Activated CD8-positive, alpha-beta T cell treated with anti-CD3 and anti-CD28 coated beads for 36 hours (primary cell): ENCODE data around the gene PRKD1. TPM values are rescaled to one million over a fixed set of nuclear protein-coding genes. Genes with fewer than 3 reads are reported as not detected.

Source experiments
- ATAC-seq: fragments of 200-7000 bp; cut with Tn5 transposase; one replicate; pipeline ENCODE4 v1.10.0; 2021; ENCODE audit warnings: mild to moderate bottlenecking, moderate library complexity
- CTCF ChIA-PET: fragments of 350-600 bp; sonication (Branson Sonifier 250); formaldehyde crosslinking; loops from one replicate; lab custom pipeline; 2021; ENCODE audit warnings: antibody characterized with exemption; lab: Charles Lee
- POLR2A ChIA-PET: fragments of 350-600 bp; sonication (Branson Sonifier 250); formaldehyde crosslinking; loops from one replicate; lab custom pipeline; 2021; ENCODE audit warnings: antibody characterized with exemption; lab: Charles Lee
- DNase-seq: peaks from one replicate; pipeline ENCODE4 v3.0.0-alpha.2; 2020
- H3K27ac Mint-ChIP-seq: one replicate; pipeline ENCODE4 v1.8.0; 2021; ENCODE audit warnings: mild to moderate bottlenecking, mixed read lengths
- H3K27me3 Mint-ChIP-seq: one replicate; pipeline ENCODE4 v1.8.0; 2021; ENCODE audit warnings: mixed read lengths
- H3K36me3 Mint-ChIP-seq: one replicate; pipeline ENCODE4 v1.8.0; 2021; ENCODE audit warnings: low read depth, mixed read lengths
- H3K4me1 Mint-ChIP-seq: one replicate; pipeline ENCODE4 v1.8.0; 2021; ENCODE audit warnings: low read depth, mixed read lengths
- H3K4me3 Mint-ChIP-seq: one replicate; pipeline ENCODE4 v1.8.0; 2021; ENCODE audit warnings: mild to moderate bottlenecking, moderate library complexity, mixed read lengths
- H3K9me3 Mint-ChIP-seq: one replicate; pipeline ENCODE4 v1.8.0; 2021; ENCODE audit warnings: mixed read lengths
- CTCF ChIP-seq: fragments of 200-600 bp; IDR thresholded peaks from one replicate; pipeline ENCODE4 v1.8.0; 2022; ENCODE audit warnings: antibody characterized with exemption, mild to moderate bottlenecking
- intact Hi-C: fragments of 100-400 bp; cut with micrococcal nuclease; formaldehyde crosslinking; loops from one replicate; pipeline ENCODE4 v1.10.0; 2022
- total RNA-seq, 2 experiments: library from RNA; stranded (reverse); gene quantifications; one replicate each; pipeline ENCODE4 v1.2.3, GENCODE V29; 2021

Gene PRKD1
- total RNA-seq, 2 experiments from 2014 or later: not detected

- DNase-seq: no peak
- intact Hi-C loops: no loop called here
These were observed 184.1 kb downstream of the PRKD1 start for GRCh38 chr14:29743531-29743930.

GRCh38 chr14:29741909-29742401 is 185.7 kb downstream of the PRKD1 start:
- ATAC-seq (no peak), DNase-seq (no peak)
- Mint-ChIP-seq H3K9me3 (peaks cover 13% of the 10 kb centered on the region), H3K36me3 (no peaks in the 10 kb centered on the region), H3K27me3 (no peaks in the 10 kb centered on the region), H3K4me1 (no peaks in the 10 kb centered on the region), H3K4me3 (no peak overlapping the region), H3K27ac (no peak overlapping the region)
- CTCF ChIA-PET: no interaction called here
- POLR2A ChIA-PET: no interaction called here
- intact Hi-C loops: no loop called here
- TF ChIP-seq CTCF: no peak

More at GRCh38 chr14:29743531-29743930, 184.1 kb downstream of the PRKD1 start:
- Mint-ChIP-seq H3K4me1 (no peaks in the 10 kb centered on the region), H3K36me3 (no peaks in the 10 kb centered on the region), H3K4me3 (no peak overlapping the region), H3K27me3 (no peaks in the 10 kb centered on the region), H3K27ac (no peak overlapping the region), H3K9me3 (peaks cover 8% of the 10 kb centered on the region)
- POLR2A ChIA-PET: no interaction called here
- no peak for ATAC-seq
- CTCF ChIA-PET: no interaction called here
- TF ChIP-seq CTCF: no peak

GRCh38 chr14:29740491-29740890 is 187.2 kb downstream of the PRKD1 start:
- intact Hi-C loops: no loop called here
- no peak overlapping the region for H3K27ac Mint-ChIP-seq
- no peak for DNase-seq
- H3K36me3 Mint-ChIP-seq: no peaks in the 10 kb centered on the region
- H3K9me3 Mint-ChIP-seq: peaks cover 13% of the 10 kb centered on the region
- TF ChIP-seq CTCF: no peak
- ATAC-seq: no peak
- ChIA-PET POLR2A (no interaction called here), CTCF (no interaction called here)
- H3K27me3 Mint-ChIP-seq: no peaks in the 10 kb centered on the region
- H3K4me3 Mint-ChIP-seq: no peak overlapping the region
- H3K4me1 Mint-ChIP-seq: no peaks in the 10 kb centered on the region

GRCh38 chr14:29738950-29739349 is 188.7 kb downstream of the PRKD1 start:
- intact Hi-C loops: no loop called here
- ChIA-PET POLR2A (no interaction called here), CTCF (no interaction called here)
- Mint-ChIP-seq H3K9me3 (peaks cover 6% of the 10 kb centered on the region), H3K27ac (no peak overlapping the region), H3K36me3 (no peaks in the 10 kb centered on the region), H3K4me3 (no peak overlapping the region), H3K4me1 (no peaks in the 10 kb centered on the region), H3K27me3 (no peaks in the 10 kb centered on the region)
- no peak for ATAC-seq
- DNase-seq: no peak
- no peak for TF ChIP-seq CTCF

- no peak for TF ChIP-seq CTCF
- ATAC-seq (no peak), DNase-seq (no peak)
- peaks cover 5% of the 10 kb centered on the region for H3K9me3 Mint-ChIP-seq
- intact Hi-C loops: no loop called here
- H3K36me3 Mint-ChIP-seq: no peaks in the 10 kb centered on the region
- no peaks in the 10 kb centered on the region for H3K27me3 Mint-ChIP-seq
- POLR2A ChIA-PET: no interaction called here
- CTCF ChIA-PET: no interaction called here
- H3K4me3 Mint-ChIP-seq: no peak overlapping the region
- H3K27ac Mint-ChIP-seq: no peak overlapping the region
- H3K4me1 Mint-ChIP-seq: no peaks in the 10 kb centered on the region
These were observed 189.6 kb downstream of the PRKD1 start for GRCh38 chr14:29738056-29738455.
